Coronary artery (tissue), 2 donors: Measurements from ENCODE around the gene FAM3C.

ENCODE experiments used
- DNase-seq: peaks from one replicate; pipeline ENCODE4 v3.0.0-alpha.2; 2017; ENCODE audit warnings: low spot score
- H3K27ac ChIP-seq, 2 donors: fragments of 200-600 bp; sonication (generic); one replicate each; pipeline ENCODE4 v1.5.1; 2016 to 2019
- H3K4me3 ChIP-seq: fragments of 200-600 bp; sonication (generic); 2 replicates; pipeline ENCODE4 v1.5.1; 2016; ENCODE audit warnings: mild to moderate bottlenecking, moderate library complexity
- CTCF ChIP-seq: fragments of 200-600 bp; sonication (generic); IDR thresholded peaks from one replicate; pipeline ENCODE4 v1.5.1; 2019; ENCODE audit warnings: antibody characterized with exemption

Gene FAM3C

GRCh38 chr7:121334376-121334775, 61.7 kb downstream of the FAM3C start:
- DNase-seq = no peak
- Histone ChIP-seq H3K27ac (no peak overlapping the region), H3K4me3 (no peak overlapping the region)
- TF ChIP-seq CTCF = no peak

GRCh38 chr7:121331574-121331973, 64.5 kb downstream of the FAM3C start:
- no peak for TF ChIP-seq CTCF
- DNase-seq = no peak
- no peak overlapping the region for H3K27ac ChIP-seq
- H3K4me3 ChIP-seq = no peak overlapping the region

GRCh38 chr7:121331048-121331447, 65.1 kb downstream of the FAM3C start:
- Histone ChIP-seq H3K4me3 (no peak overlapping the region), H3K27ac (no peak overlapping the region)
- DNase-seq = no peak
- TF ChIP-seq CTCF = no peak

GRCh38 chr7:121330053-121330833, 65.9 kb downstream of the FAM3C start:
- H3K27ac ChIP-seq = no peak overlapping the region
- DNase-seq = no peak

GRCh38 chr7:121329191-121330052, 66.7 kb downstream of the FAM3C start:
- TF ChIP-seq CTCF = no peak
- no peak overlapping the region for H3K27ac ChIP-seq
- no peak for DNase-seq
- peak overlapping the region; percentile 67 for H3K4me3 ChIP-seq

More at GRCh38 chr7:121330053-121330833, 65.9 kb downstream of the FAM3C start:
- no peak for TF ChIP-seq CTCF
- H3K4me3 ChIP-seq = peak overlapping the region; percentile 67

GRCh38 chr7:121328508-121329190, 67.5 kb downstream of the FAM3C start, which contains the start of gene WNT16:
Gene WNT16 (plus strand): TSS chr7:121329000. CDS start chr7:121329293, 293 bp downstream.
- H3K4me3 ChIP-seq = peak within 1 kb of the TSS; percentile 67
- no peak for DNase-seq
- no peak within 1 kb of the TSS for H3K27ac ChIP-seq
- TF ChIP-seq CTCF = no peak
